ENCODE data around the gene CCDC170. TPM values are rescaled to one million over a fixed set of nuclear protein-coding genes. Genes with fewer than 3 reads are reported as not detected.

The CCDC170 gene
- total RNA-seq, 1 donor from 2014 or later = 0.20 TPM

DNA sequence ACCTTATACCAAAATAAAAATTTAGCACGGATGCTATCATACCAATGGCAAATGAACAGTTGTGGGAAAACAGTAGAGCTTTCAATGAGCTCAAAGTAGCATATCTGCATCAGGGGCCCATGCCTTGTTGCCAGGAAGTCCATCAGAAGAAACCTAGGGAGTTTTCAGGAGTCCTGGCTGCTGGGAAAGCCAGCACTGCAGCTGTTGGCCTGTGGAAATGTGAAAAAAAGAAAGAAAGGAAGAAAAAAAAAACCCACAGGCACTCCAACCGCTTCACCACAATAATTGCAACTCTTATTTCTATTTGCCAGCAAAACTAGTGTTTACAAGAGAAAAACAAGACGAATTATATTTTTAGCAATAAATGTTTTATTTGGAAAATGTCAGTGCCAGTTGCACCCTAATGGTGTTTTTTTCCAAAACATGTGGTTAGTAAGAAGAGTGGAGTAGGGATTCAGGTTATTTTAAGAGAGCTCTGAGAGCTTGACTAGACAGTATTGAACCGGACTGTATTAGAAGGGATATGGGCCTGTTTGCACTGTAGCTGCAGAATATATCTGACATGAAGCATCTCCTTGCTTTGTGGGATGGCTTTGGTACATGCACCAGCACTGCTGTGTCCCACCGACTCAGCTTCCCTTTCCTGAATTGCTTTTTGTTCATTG, 137.3 kb downstream of the CCDC170 start:
- Mint-ChIP-seq H3K36me3 (ENCODE audit: low read depth) (no peaks in the 10 kb centered on the region), H3K27me3 (ENCODE audit: low read depth) (peaks cover 1% of the 10 kb centered on the region), H3K27ac (ENCODE audit: unreplicated experiment) (no peak overlapping the region), H3K4me3 (ENCODE audit: unreplicated experiment) (no peak overlapping the region), H3K4me1 (ENCODE audit: low read depth) (no peaks in the 10 kb centered on the region), H3K9me3 (ENCODE audit: low read depth) (peaks cover 2% of the 10 kb centered on the region)
- no peak for DNase-seq (ENCODE audit: low spot score)
- no peak for TF ChIP-seq CTCF (IDR thresholded peaks at IDR 0.05)

DNA sequence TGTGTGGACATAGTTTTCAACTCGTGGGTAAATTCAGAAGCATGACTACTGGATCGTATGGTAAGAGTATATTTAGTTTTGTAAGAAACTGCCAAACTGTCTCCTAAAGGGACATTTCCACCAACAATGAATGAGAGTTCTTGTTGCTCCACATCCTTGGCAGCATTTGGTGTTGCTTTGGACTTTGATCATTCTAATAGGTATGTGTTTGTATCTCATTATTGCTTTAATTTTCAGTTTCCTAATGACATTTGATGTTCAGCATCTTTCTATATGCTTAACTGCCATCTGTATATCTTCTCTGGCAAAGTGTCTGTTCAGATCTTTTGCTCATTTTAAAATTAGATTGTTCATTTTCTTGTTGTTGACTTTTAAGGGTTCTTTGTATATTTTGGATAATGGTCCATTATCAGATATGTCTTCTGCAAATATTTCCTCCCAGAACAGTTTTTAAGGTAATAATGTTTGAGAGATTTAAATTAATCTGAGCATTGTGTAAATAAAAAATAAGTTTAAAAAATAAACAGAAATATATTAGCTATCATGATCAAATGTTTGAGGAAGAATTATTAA, 138.7 kb downstream of the CCDC170 start:
- no peaks in the 10 kb centered on the region for H3K36me3 Mint-ChIP-seq (ENCODE audit: low read depth)
- TF ChIP-seq CTCF (IDR thresholded peaks at IDR 0.05) = no peak
- H3K27ac Mint-ChIP-seq (ENCODE audit: unreplicated experiment) = no peak overlapping the region
- no peak overlapping the region for H3K4me3 Mint-ChIP-seq (ENCODE audit: unreplicated experiment)
- H3K4me1 Mint-ChIP-seq (ENCODE audit: low read depth) = no peaks in the 10 kb centered on the region
- DNase-seq (ENCODE audit: low spot score) = no peak
- H3K9me3 Mint-ChIP-seq (ENCODE audit: low read depth) = peaks cover 4% of the 10 kb centered on the region
- H3K27me3 Mint-ChIP-seq (ENCODE audit: low read depth) = peaks cover 1% of the 10 kb centered on the region

GRCh38 chr6:151633526-151634335, 139.9 kb downstream of the CCDC170 start:
- Mint-ChIP-seq H3K9me3 (ENCODE audit: low read depth) (peaks cover 8% of the 10 kb centered on the region), H3K4me1 (ENCODE audit: low read depth) (no peaks in the 10 kb centered on the region), H3K27me3 (ENCODE audit: low read depth) (peaks cover 1% of the 10 kb centered on the region), H3K36me3 (ENCODE audit: low read depth) (no peaks in the 10 kb centered on the region), H3K27ac (ENCODE audit: unreplicated experiment) (no peak overlapping the region), H3K4me3 (ENCODE audit: unreplicated experiment) (no peak overlapping the region)
- no peak for TF ChIP-seq CTCF (IDR thresholded peaks at IDR 0.05)
- no peak for DNase-seq (ENCODE audit: low spot score)

DNA sequence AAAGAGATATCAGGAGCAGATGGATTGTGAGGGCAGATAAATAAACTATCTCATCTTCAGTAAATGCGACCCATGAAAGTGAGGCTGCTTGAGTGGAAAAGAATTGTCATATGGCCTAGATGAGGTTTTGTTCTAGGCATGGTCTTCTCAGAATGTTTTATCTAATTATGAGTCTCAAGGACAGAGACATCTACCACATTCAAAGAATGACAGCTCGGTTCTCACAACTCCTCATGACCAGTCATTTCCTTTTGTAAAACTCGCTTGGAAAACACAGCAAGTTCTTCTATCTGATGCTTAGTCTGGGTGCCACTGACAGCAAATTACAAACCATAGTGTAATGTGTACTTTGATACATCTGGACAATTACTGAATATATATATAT, 140.5 kb downstream of the CCDC170 start:
- TF ChIP-seq CTCF (IDR thresholded peaks at IDR 0.05) = no peak
- Mint-ChIP-seq H3K36me3 (ENCODE audit: low read depth) (no peaks in the 10 kb centered on the region), H3K4me3 (ENCODE audit: unreplicated experiment) (no peak overlapping the region), H3K27ac (ENCODE audit: unreplicated experiment) (no peak overlapping the region), H3K27me3 (ENCODE audit: low read depth) (peaks cover 1% of the 10 kb centered on the region), H3K4me1 (ENCODE audit: low read depth) (no peaks in the 10 kb centered on the region), H3K9me3 (ENCODE audit: low read depth) (peaks cover 8% of the 10 kb centered on the region)
- DNase-seq (ENCODE audit: low spot score) = no peak

- H3K36me3 Mint-ChIP-seq (ENCODE audit: low read depth) = no peaks in the 10 kb centered on the region
- no peak for DNase-seq (ENCODE audit: low spot score)
- peaks cover 1% of the 10 kb centered on the region for H3K27me3 Mint-ChIP-seq (ENCODE audit: low read depth)
- TF ChIP-seq CTCF (IDR thresholded peaks at IDR 0.05) = no peak
- H3K9me3 Mint-ChIP-seq (ENCODE audit: low read depth) = peaks cover 17% of the 10 kb centered on the region
- no peaks in the 10 kb centered on the region for H3K4me1 Mint-ChIP-seq (ENCODE audit: low read depth)
- H3K4me3 Mint-ChIP-seq (ENCODE audit: unreplicated experiment) = no peak overlapping the region
- no peak overlapping the region for H3K27ac Mint-ChIP-seq (ENCODE audit: unreplicated experiment)
Observed at GRCh38 chr6:151635741-151636140, 141.9 kb downstream of the CCDC170 start.
